CD1c-positive myeloid dendritic cell (primary cell): ENCODE results near the gene HIBADH.

ENCODE experiments used
- DNase-seq: peaks from one replicate; pipeline ENCODE4 v3.0.0-alpha.2; 2016; ENCODE audit errors: extremely low spot score

Gene HIBADH

DNA sequence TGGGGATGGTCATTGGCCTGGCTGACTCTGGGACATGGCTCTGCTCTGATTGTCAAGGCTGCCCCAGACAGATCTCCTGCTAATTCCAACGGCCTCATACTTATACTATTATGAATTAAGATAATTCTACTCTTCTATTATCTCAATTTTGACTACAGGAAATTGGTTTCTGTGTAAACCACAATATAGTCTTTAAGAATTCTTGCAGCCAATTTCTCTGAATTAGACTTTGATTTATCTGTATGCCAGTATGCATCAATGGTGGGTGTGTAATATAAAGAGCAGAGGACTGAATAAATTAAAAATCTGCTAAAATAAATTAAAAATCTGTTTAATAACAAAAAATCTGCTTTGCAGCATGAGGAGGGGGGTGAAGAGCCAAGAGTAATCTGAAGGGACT, 27.0 kb downstream of the HIBADH start:
- DNase-seq, result no peak

DNA sequence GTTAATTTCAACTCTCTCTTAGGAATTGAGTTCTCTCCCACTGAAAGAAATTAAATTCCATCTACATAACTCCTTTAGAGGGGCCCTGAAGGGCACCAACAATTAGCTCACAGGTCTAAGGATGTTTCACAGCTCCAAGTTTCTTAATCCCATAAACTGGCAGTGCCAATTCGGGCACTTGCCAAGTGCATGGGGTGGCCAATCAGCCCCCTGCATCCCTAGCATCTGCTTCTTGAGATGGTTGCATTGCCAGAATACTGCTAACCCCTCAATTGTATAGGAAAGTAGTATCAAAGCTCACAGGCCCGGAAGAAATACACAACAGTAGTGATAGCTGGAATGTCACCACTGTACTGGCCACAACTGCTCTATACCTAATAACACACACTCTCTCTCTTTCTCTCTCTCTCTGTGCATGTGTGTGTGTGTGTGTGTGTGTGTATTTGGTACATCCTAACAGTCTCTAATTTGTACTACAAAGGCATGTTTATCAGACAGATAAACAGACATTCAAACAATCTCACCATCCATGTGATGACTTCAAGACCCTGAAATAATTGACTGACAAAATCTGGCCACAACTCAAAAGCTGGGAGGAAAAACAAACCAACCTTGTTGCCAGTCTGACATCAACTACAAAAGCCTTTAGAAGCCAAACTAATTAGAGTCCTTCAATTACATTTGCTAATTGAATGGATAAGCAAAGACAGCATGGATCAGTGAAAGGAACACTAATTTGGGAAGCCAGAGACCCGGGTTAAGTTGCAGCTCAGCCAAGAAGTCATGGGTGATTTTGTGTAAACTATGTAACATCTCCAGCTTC, 27.8 kb downstream of the HIBADH start:
- DNase-seq, result no peak

DNA sequence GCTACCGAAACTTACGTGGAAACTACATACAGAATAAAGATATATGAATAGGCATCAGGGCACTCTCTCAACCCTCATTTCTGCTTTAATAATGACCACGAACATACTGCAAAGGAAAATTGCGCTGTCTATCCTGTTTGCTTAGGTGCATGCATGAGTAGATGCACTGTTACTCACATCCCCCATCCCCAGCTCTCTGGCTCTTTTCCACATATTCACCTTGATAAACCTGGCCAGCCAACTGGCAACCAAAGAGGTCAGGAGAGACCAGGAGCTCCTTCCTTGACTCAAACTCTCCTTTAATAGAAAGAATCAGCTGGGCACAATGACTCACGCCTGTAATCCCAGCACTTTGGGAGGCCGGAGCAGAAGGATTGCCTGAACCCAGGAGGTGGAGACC, 29.6 kb downstream of the HIBADH start:
- DNase-seq, result no peak

- no peak for DNase-seq
These were observed 31.3 kb downstream of the HIBADH start for GRCh38 chr7:27631391-27631790.

GRCh38 chr7:27627146-27627545, 35.5 kb downstream of the HIBADH start:
- no peak for DNase-seq

DNA sequence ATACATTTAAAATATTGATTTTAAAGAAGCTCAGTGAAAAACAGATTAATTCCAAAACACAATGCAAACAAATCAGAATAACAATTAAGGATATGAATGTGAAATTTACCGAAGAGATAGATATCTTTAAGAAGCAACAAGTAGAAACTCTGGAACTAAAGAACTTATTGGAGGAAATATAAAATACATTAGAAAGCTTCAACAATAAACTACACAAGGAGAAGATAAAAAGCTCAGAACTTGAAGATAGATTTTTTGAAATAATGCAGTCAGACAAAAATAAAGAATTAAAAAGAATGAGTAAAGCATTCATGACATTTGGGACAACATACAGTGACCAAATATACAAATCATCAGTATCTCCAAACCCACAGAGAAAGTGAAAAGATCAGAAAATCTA, 43.2 kb downstream of the HIBADH start:
- no peak for DNase-seq

- DNase-seq, result no peak
These were observed 44.9 kb downstream of the HIBADH start for GRCh38 chr7:27617651-27618381.

DNA sequence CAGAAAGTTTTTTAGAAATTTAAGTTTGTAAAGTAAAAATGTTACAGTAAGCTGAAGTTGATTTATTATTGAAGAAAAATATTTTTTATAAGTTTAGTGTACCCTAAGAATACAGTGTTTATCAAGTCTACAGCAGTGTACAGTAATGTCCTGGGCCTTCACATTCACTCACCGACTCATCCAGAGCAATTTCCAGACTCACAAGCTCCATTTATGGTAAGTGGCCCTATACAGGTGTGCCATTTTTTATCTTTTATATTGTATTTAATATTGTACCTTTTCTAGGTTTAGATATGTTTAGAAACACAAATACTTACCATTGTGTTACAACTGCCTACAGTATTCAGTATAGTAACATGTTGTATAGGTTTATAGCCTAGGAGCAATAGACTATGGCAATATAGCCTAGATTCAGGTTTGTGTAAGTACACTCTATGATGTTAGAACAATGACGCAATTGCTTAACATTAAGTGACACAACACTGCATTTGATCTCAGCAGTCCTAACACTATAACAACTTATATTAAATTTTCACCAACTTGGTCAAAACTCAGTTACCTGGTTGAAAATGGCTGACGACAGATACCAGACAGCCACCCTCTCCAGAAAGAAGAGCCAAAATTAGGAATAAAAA, 45.7 kb downstream of the HIBADH start:
- no peak for DNase-seq

GRCh38 chr7:27616186-27616491, 46.5 kb downstream of the HIBADH start:
- DNase-seq, result no peak

GRCh38 chr7:27615420-27616185, 47.1 kb downstream of the HIBADH start:
- DNase-seq, result no peak

DNA sequence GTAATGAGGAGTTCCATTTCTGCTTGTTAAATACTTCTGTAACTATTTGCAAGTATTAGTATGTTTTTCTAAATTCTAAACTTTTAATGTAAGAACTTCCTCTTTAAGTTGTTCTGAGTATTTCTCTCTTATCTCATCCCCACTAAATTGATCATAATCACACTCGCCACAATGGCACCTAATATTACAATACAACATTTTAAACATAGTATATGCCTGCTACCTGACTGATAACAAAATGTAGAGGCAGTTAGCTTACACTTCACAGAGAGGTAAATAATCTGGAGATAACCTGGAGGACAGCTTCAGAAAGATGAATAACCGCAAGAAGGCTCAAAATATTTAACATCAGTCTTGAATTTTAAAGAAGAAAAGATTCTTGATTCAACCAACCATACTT, 48.6 kb downstream of the HIBADH start:
- no peak for DNase-seq

- DNase-seq, result no peak
These were observed 51.6 kb downstream of the HIBADH start for GRCh38 chr7:27611059-27611458.

GRCh38 chr7:27608776-27609495, 53.7 kb downstream of the HIBADH start:
- no peak for DNase-seq

DNA sequence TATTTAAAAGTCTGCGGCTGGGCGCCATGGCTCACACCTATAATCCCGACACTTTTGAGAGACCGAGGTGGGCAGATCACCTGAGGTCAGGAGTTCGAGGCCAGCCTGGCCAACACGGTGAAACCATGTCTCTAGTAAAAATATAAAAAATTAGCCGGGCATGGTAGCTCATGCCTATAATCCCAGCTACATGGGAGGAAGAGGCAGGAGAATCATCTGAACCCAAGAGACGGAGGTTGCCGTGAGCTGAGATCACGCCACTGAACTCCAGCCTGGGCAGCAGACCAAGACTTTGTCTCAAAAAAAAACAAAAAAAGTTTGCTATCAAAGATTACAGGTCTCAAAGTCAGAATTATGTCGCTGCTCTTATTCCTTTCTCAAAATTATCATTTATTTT, 55.5 kb downstream of the HIBADH start:
- no peak for DNase-seq

GRCh38 chr7:27606270-27607209, 56.1 kb downstream of the HIBADH start:
- DNase-seq, result no peak

- peak; percentile 5 for DNase-seq
These were observed 56.9 kb downstream of the HIBADH start for GRCh38 chr7:27605689-27606269.

DNA sequence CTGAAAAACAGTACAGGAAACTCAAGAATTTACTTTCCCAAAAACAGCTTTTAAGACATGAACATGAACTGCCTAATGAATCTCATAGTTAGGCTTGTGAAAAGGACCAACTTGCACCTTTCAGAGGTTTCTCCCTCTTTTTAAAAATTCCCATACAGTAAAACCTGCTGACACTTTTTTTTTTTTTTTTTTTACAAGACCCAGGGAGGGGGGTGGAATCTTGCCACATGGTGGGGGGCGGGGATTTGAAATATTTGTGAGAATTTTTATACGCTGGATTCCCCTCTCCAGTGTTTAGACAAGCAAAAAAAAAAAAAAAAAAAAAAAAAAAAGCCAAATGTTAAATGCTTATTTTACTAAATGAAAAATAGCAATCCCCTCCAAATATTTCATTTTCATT, 57.4 kb downstream of the HIBADH start:
- DNase-seq, result no peak

- no peak for DNase-seq
These were observed 58.9 kb downstream of the HIBADH start for GRCh38 chr7:27603813-27604212.

GRCh38 chr7:27602766-27603165, 59.9 kb downstream of the HIBADH start:
- DNase-seq, result no peak

GRCh38 chr7:27601217-27601616, 61.5 kb downstream of the HIBADH start:
- DNase-seq, result no peak
